H1 (cell line): ENCODE results near the gene ZNF525. TPM values are rescaled to one million over a fixed set of nuclear protein-coding genes. Genes with fewer than 3 reads are reported as not detected.
"Not testable (repeated sequence)": the region's sequence is repeated elsewhere in the genome, so short reads cannot be mapped to it uniquely, and the experiment has no call there.

ENCODE experiments used
- CTCF ChIA-PET: fragments of 300-600 bp; sonication (Branson Sonifier 250); formaldehyde crosslinking; loops from one replicate; lab custom pipeline; 2021; ENCODE audit not compliant: partially characterized antibody; lab: Charles Lee
- POLR2A ChIA-PET: fragments of 300-600 bp; sonication (Branson Sonifier 250); formaldehyde crosslinking; loops from one replicate; lab custom pipeline; 2021; ENCODE audit warnings: inconsistent platforms; ENCODE audit not compliant: partially characterized antibody; lab: Charles Lee
- DNase-seq, 2 experiments: peaks; one replicate each; pipeline versions ENCODE4 v3.0.0 to v3.0.0-alpha.2; 2010 to 2022; ENCODE audit warnings: low spot score in 2 of 2, low read depth in 1 of 2, mixed read lengths in 1 of 2
- FAIRE-seq: peaks from 2 replicates; lab custom pipeline; 2011; peaks lifted over from hg19 to GRCh38; lab: Jason Lieb, UNC
- H2AFZ ChIP-seq: 2 replicates; pipeline ENCODE4 v1.8.1; 2012; ENCODE audit warnings: low read length, inconsistent platforms
- H2AK5ac ChIP-seq: 2 replicates; pipeline ENCODE4 v1.6.1; 2013; ENCODE audit warnings: low read depth, low read length
- H2BK120ac ChIP-seq: replicated peaks from 2 replicates; pipeline ENCODE3; 2013; ENCODE audit warnings: low read depth, low read length, inconsistent platforms
- H2BK12ac ChIP-seq: 2 replicates; pipeline ENCODE4 v1.6.1; 2013; ENCODE audit warnings: low read depth, low read length
- H2BK15ac ChIP-seq: 2 replicates; pipeline ENCODE4 v1.6.1; 2013; ENCODE audit warnings: low read length
- H2BK20ac ChIP-seq: 2 replicates; pipeline ENCODE4 v1.6.1; 2013; ENCODE audit warnings: low read length
- H2BK5ac ChIP-seq: 2 replicates; pipeline ENCODE4 v1.6.1; 2013; ENCODE audit warnings: low read depth, low read length
- H3K14ac ChIP-seq: 2 replicates; pipeline ENCODE4 v1.6.1; 2013; ENCODE audit warnings: inconsistent platforms; ENCODE audit not compliant: insufficient read length
- H3K18ac ChIP-seq: 2 replicates; pipeline ENCODE4 v1.6.1; 2013; ENCODE audit warnings: low read length; ENCODE audit errors: extremely low read depth
- H3K23ac ChIP-seq: 2 replicates; pipeline ENCODE4 v1.6.1; 2013; ENCODE audit warnings: inconsistent platforms; ENCODE audit not compliant: insufficient read length
- H3K23me2 ChIP-seq: 2 replicates; pipeline ENCODE4 v1.6.1; 2013; ENCODE audit warnings: low read depth, low read length
- H3K27ac ChIP-seq: 2 replicates; pipeline ENCODE4 v1.6.1; 2011; ENCODE audit warnings: low read depth, low read length, inconsistent platforms
- H3K27me3 ChIP-seq, 4 experiments: replicated peaks in 1 of 4; 1 replicate in 1 of 4; 2 replicates in 3 of 4; pipeline versions ENCODE4 v1.6.1 to v1.8.1; 2011 to 2013; ENCODE audit warnings: low read length in 3 of 4, mild to moderate bottlenecking in 3 of 4, inconsistent platforms in 2 of 4, mixed read lengths in 2 of 4, moderate library complexity in 1 of 4; ENCODE audit not compliant: control insufficient read depth in 3 of 4, insufficient read depth in 3 of 4; ENCODE audit errors: extremely low read depth in 1 of 4
- H3K36me3 ChIP-seq, 4 experiments: 2 replicates each; pipeline versions ENCODE4 v1.6.1 to v1.8.1; 2011 to 2013; ENCODE audit warnings: mild to moderate bottlenecking in 4 of 4, low read length in 3 of 4, moderate library complexity in 2 of 4, control low read depth in 1 of 4, inconsistent platforms in 1 of 4; ENCODE audit not compliant: insufficient read depth in 4 of 4, control insufficient read depth in 2 of 4
- H3K4ac ChIP-seq: replicated peaks from 2 replicates; pipeline ENCODE3; 2013; ENCODE audit warnings: low read length, low read depth, mixed read lengths, inconsistent platforms; ENCODE audit not compliant: insufficient read length
- H3K4me1 ChIP-seq, 4 experiments: replicated peaks in 1 of 4; 1 replicate in 1 of 4; 2 replicates in 3 of 4; pipeline versions ENCODE4 v1.6.1 to v1.8.1; 2011 to 2013; ENCODE audit warnings: low read length in 3 of 4, inconsistent platforms in 2 of 4, mixed read lengths in 1 of 4; ENCODE audit not compliant: insufficient read depth in 4 of 4, control insufficient read depth in 3 of 4
- H3K4me2 ChIP-seq, 2 experiments: 2 replicates each; pipeline versions ENCODE4 v1.6.1 to v1.8.1; 2011 to 2013; ENCODE audit warnings: low read depth in 2 of 2, low read length in 2 of 2, control low read depth in 1 of 2, inconsistent platforms in 1 of 2, mild to moderate bottlenecking in 1 of 2; ENCODE audit not compliant: insufficient read depth in 1 of 2
- H3K4me3 ChIP-seq, 4 experiments: fragments of 200-600, 300-600 bp in 1 of 4; sonication (generic), shearing (Covaris generic), sonication (Bioruptor Twin) in 1 of 4; 2 replicates each; pipeline versions ENCODE4 v1.5.1 to v1.8.1; 2011 to 2016; ENCODE audit warnings: low read length in 4 of 4, low read depth in 3 of 4, control low read depth in 2 of 4, inconsistent platforms in 2 of 4, mild to moderate bottlenecking in 2 of 4, mixed read lengths in 1 of 4, moderate library complexity in 1 of 4; ENCODE audit not compliant: insufficient read depth in 2 of 4; ENCODE audit errors: extremely low read depth in 1 of 4
- H3K56ac ChIP-seq: replicated peaks from 2 replicates; pipeline ENCODE3; 2013; ENCODE audit warnings: low read depth, mild to moderate bottlenecking, mixed read lengths, low read length, inconsistent platforms; ENCODE audit not compliant: insufficient read length
- H3K79me1 ChIP-seq: 2 replicates; pipeline ENCODE4 v1.6.1; 2013; ENCODE audit warnings: low read depth, low read length, control low read depth
- H3K79me2 ChIP-seq, 2 experiments: 2 replicates each; pipeline versions ENCODE4 v1.6.1 to v1.8.1; 2012 to 2013; ENCODE audit warnings: low read length in 2 of 2, mild to moderate bottlenecking in 2 of 2, inconsistent platforms in 1 of 2; ENCODE audit not compliant: insufficient read depth in 2 of 2, control insufficient read depth in 1 of 2
- H3K9ac ChIP-seq, 4 experiments: replicated peaks in 1 of 4; 1 replicate in 1 of 4; 2 replicates in 3 of 4; pipeline versions ENCODE4 v1.6.1 to v1.8.1; 2011 to 2013; ENCODE audit warnings: low read depth in 3 of 4, low read length in 3 of 4, control low read depth in 2 of 4, mild to moderate bottlenecking in 2 of 4, moderate library complexity in 2 of 4, inconsistent platforms in 1 of 4; ENCODE audit errors: extremely low read depth in 1 of 4
- H3K9me3 ChIP-seq, 2 experiments: 2 replicates each; pipeline versions ENCODE4 v1.6.1 to v1.8.1; 2012 to 2013; ENCODE audit warnings: mild to moderate bottlenecking in 2 of 2, moderate library complexity in 2 of 2, control low read depth in 1 of 2, inconsistent platforms in 1 of 2, low read depth in 1 of 2, low read length in 1 of 2, mixed read lengths in 1 of 2; ENCODE audit not compliant: insufficient read depth in 2 of 2
- H4K20me1 ChIP-seq, 2 experiments: replicated peaks in 1 of 2; 2 replicates each; pipeline versions ENCODE3 to v1.8.1; 2011 to 2013; ENCODE audit warnings: inconsistent platforms in 2 of 2, low read length in 2 of 2, mild to moderate bottlenecking in 1 of 2; ENCODE audit not compliant: insufficient read depth in 2 of 2, control insufficient read depth in 1 of 2
- H4K5ac ChIP-seq: 2 replicates; pipeline ENCODE4 v1.6.1; 2013; ENCODE audit warnings: low read length, low read depth, mixed read lengths, inconsistent platforms; ENCODE audit not compliant: insufficient read length
- H4K8ac ChIP-seq: 2 replicates; pipeline ENCODE4 v1.8.0; 2013; ENCODE audit warnings: mild to moderate bottlenecking, moderate library complexity, low read length, inconsistent platforms; ENCODE audit not compliant: insufficient read depth; ENCODE audit errors: extremely low read depth
- H4K91ac ChIP-seq: replicated peaks from 2 replicates; pipeline ENCODE3; 2013; ENCODE audit warnings: low read length, mixed read lengths, inconsistent platforms; ENCODE audit not compliant: insufficient read length
- WGBS, 2 experiments: shearing (Covaris generic) in 1 of 2; methylation state at CpG; one replicate each; pipeline versions ENCODE4 v1.1.6 to v1.1.7; 2013 to 2015; ENCODE audit warnings: low lambda C conversion rate in 2 of 2, mixed read lengths in 2 of 2, inconsistent platforms in 1 of 2, low coverage in 1 of 2, missing lambda C conversion rate in 1 of 2; ENCODE audit not compliant: insufficient replicate concordance in 2 of 2, insufficient coverage in 1 of 2, insufficient read length in 1 of 2; ENCODE audit errors: extremely low coverage in 1 of 2, missing lambda C conversion rate in 1 of 2; 5-methylcytosine and 5-hydroxymethylcytosine counted together
- polyA plus RNA-seq, 7 experiments: library from polyadenylated mRNA; depleted of rRNA in 3 of 7; stranded (reverse) in 5 of 7; unstranded in 2 of 7; fragments of >200 nt in 5 of 7; fragments of 200-250 nt in 2 of 7; gene quantifications; 1 replicate in 5 of 7; 2 replicates in 1 of 7; 4 replicates in 1 of 7; pipeline versions ENCODE4 v1.2.1 to v1.2.3, GENCODE V29; 2011 to 2013; ENCODE audit warnings: missing spikeins in 2 of 7, mixed read lengths in 2 of 7
- total RNA-seq: library from RNA; stranded (reverse); fragmentation: NEBNext Ultra II Directional; extraction: Animal tissue kit (Norgen Biotek cat#: 25700); gene quantifications from 2 replicates; pipeline ENCODE4 v1.2.1, GENCODE V29; 2021

The ZNF525 gene
- total and polyA plus RNA-seq, 2 of the 8 experiments (the other 6 are each of a cell fraction or from before 2014, with no cell fraction given) = 8.2 to 63.4 TPM

DNA sequence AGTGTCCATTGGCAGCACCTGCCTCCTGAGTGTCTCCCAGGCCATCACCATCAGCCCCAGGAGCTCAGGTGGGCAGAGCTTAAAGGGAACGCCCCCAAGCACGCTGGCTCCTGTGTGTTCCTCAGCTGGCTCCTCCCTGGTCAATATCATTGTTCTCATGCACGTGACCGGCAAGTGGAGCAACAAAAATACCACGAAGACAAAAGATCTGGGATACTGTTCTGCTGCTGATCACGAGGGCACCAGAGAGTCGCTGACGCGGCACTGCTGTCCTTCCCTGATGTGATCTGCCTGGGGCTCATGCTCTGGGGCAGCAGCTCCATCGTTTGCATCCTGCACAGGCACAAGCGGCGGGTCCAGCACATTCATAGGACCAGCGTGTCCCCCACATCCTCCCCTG, 57.6 kb downstream of the ZNF525 start:
- H3K9me3 ChIP-seq, H3K56ac ChIP-seq, H4K91ac ChIP-seq, H3K9ac ChIP-seq, H3K14ac ChIP-seq, H4K5ac ChIP-seq, H2BK12ac ChIP-seq, H3K79me2 ChIP-seq, H4K20me1 ChIP-seq, H2BK20ac ChIP-seq, POLR2A ChIA-PET, H3K36me3 ChIP-seq, H2AFZ ChIP-seq, H4K8ac ChIP-seq, H3K4ac ChIP-seq, H3K27me3 ChIP-seq, H2BK15ac ChIP-seq, H3K23ac ChIP-seq, H3K23me2 ChIP-seq, H3K4me1 ChIP-seq, H3K79me1 ChIP-seq, FAIRE-seq, H3K18ac ChIP-seq, H3K27ac ChIP-seq, H2BK5ac ChIP-seq, H2AK5ac ChIP-seq, H2BK120ac ChIP-seq: not testable (repeated sequence)
- 73% methylated on average over 4 of the region's 13 CpGs; no CpG with 5 or more reads in 1 of the 2 experiments for WGBS, 2 experiments
- DNase-seq = peak in 1 of 2 experiments; percentile 52
- peak overlapping the region; percentile 2 to 56; a peak in 2 of 4 replicates for H3K4me2 ChIP-seq
- H3K4me3 ChIP-seq = peak overlapping the region in 1 of 4 experiments; percentile 30; a peak in 1 of 8 replicates
- CTCF ChIA-PET = interaction anchor here (1.0 to 1.8 kb wide), 3 partner anchors 14 to 89 kb away, joined by 3 to 5 read pairs (median 4); no protein-coding TSS in a partner anchor
